Ascending aorta (tissue), 2 donors: ENCODE measurements around the gene STK4. TPM values are rescaled to one million over a fixed set of nuclear protein-coding genes. Genes with fewer than 3 reads are reported as not detected.
A peak's percentile ranks its signal among the peaks of the same experiment; 100 is the strongest.

Experiments
- DNase-seq, 2 donors: peaks; one replicate each; pipeline ENCODE4 v3.0.0-alpha.2; 2019; ENCODE audit warnings: low spot score in 2 of 2
- H3K27ac ChIP-seq, 2 donors: fragments of 200-600 bp; sonication (generic); one replicate each; pipeline ENCODE4 v1.5.1; 2016 to 2017; ENCODE audit warnings: mild to moderate bottlenecking in 1 of 2
- H3K27me3 ChIP-seq: fragments of 200-600 bp; sonication (generic); one replicate; pipeline ENCODE4 v1.5.1; 2017
- H3K36me3 ChIP-seq, 2 donors: fragments of 200-600 bp; sonication (generic); one replicate each; pipeline ENCODE4 v1.5.1; 2016
- H3K4me1 ChIP-seq, 2 donors: fragments of 200-600 bp; sonication (generic); one replicate each; pipeline ENCODE4 v1.5.1; 2016 to 2017; ENCODE audit warnings: mild to moderate bottlenecking in 1 of 2
- H3K4me3 ChIP-seq, 2 donors: fragments of 200-600 bp; sonication (generic); one replicate each; pipeline ENCODE4 v1.5.1; 2016 to 2017; ENCODE audit warnings: mild to moderate bottlenecking in 1 of 2
- H3K9me3 ChIP-seq, 2 donors: fragments of 200-600 bp; sonication (generic); one replicate each; pipeline ENCODE4 v1.5.1; 2016
- intact Hi-C: fragments of 100-400 bp; cut with DNase I; formaldehyde crosslinking; loops from one replicate; pipeline ENCODE4 v1.15.1; 2023
- total RNA-seq: library from RNA; depleted of rRNA; stranded (reverse); fragments of >200 nt; gene quantifications from one replicate; pipeline ENCODE4 v1.1.0, GENCODE V29; 2016
- TF ChIP-seq, protein P1 (sequence below), 3 experiments: fragments of 200-600 bp in 2 of 3; fragments of 450-650 bp in 1 of 3; sonication (generic) in 2 of 3; IDR thresholded peaks; one replicate each; pipeline ENCODE4 v1.5.1; 2016 to 2019; ENCODE audit warnings: antibody characterized with exemption in 3 of 3, mild to moderate bottlenecking in 1 of 3, moderate library complexity in 1 of 3

STK4 gene
- total RNA-seq, 1 donor from 2014 or later: 20.6 TPM

DNA sequence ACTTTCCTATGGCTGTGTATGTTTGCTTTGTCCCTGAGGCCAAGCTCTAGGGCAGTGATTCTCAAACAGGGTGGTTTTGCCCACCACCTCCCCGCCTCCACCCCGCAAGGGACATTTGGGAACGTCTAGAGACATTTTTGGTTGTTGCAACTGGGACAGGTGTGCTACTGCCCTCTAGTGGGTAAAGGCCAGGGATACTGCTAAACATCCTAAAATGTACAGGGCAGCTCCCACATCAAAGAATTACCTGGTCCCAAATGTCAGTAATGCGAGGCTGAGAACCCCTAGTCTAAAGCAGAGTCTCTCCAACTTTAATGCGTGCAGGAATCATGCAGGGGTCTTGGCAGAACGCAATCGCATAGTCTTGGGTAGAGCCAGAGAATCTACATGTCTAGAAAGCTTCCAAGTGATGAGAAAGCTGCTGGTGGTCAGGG lies 129.5 kb downstream of the STK4 start:
- TF ChIP-seq, protein P1, sequence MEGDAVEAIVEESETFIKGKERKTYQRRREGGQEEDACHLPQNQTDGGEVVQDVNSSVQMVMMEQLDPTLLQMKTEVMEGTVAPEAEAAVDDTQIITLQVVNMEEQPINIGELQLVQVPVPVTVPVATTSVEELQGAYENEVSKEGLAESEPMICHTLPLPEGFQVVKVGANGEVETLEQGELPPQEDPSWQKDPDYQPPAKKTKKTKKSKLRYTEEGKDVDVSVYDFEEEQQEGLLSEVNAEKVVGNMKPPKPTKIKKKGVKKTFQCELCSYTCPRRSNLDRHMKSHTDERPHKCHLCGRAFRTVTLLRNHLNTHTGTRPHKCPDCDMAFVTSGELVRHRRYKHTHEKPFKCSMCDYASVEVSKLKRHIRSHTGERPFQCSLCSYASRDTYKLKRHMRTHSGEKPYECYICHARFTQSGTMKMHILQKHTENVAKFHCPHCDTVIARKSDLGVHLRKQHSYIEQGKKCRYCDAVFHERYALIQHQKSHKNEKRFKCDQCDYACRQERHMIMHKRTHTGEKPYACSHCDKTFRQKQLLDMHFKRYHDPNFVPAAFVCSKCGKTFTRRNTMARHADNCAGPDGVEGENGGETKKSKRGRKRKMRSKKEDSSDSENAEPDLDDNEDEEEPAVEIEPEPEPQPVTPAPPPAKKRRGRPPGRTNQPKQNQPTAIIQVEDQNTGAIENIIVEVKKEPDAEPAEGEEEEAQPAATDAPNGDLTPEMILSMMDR (IDR thresholded peaks at IDR 0.05): peak; percentile 32 to 76 (median 57)
- Histone ChIP-seq H3K9me3 (no peaks in the 10 kb centered on the region), H3K27ac (no peak overlapping the region), H3K36me3 (no peaks in the 10 kb centered on the region), H3K4me3 (no peak overlapping the region), H3K27me3 (no peaks in the 10 kb centered on the region), H3K4me1 (no peaks in the 10 kb centered on the region)
- no peak for DNase-seq
- intact Hi-C loops: loop anchor here (1.0 to 2.0 kb wide), 2 partner anchors 51 to 85 kb away; no protein-coding TSS in a partner anchor

DNA sequence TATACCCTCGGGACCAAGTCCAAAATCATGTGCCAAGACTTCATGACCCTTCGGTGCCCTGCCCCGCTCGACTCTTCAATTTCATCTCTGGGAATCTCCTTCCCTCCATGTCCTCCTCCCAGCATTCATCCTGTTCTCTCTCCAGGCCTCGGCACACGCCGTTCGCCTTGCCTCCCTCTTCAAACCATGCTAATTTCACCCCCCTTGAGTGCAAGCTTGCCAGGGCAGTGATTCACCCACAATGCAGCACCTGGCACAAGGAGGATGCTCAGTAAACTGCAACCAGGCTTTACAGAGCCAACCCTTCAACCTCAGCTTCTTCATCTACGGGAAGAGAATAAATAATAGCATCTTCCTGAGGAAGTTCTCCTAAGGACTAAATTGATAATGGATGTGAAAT lies 130.5 kb downstream of the STK4 start:
- intact Hi-C loops: loop anchor here (2.0 kb wide), 1 partner anchor 52 kb away; no protein-coding TSS in a partner anchor

DNA sequence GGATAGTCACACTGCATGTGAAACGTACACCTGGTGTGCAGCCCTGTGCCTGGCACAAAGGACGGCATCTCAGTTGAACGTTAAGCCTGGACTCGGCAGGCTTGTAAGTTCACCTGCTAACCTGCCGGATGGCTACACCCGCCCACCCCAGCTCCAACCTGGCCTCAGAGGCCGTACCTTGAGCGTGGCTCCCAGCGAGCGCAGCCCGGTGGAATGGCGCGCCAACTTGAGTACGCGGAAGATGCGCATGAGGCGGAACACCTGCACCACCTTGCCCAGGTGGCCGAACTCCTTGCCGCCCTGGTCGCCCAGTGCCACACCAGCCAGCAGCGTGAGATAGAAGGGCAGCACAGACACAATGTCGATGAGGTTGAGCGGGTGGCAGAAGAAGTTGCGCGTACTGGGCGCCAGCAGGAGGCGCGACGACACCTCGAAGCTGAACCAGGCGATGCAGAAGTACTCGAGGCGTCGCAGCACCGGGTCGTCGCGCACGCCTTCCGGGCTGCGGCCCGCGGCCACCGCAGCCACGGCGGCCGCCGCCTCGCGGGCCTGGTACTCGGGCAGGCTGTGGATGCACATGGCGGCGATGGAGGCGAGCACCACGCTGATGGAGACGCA lies 131.3 kb downstream of the STK4 start:
- H3K4me1 ChIP-seq: no peaks in the 10 kb centered on the region
- no peaks in the 10 kb centered on the region for H3K36me3 ChIP-seq
- H3K4me3 ChIP-seq: peak overlapping the region; percentile 29 to 35
- no peaks in the 10 kb centered on the region for H3K27me3 ChIP-seq
- intact Hi-C loops: loop anchor here (2.0 kb wide), 1 partner anchor 53 kb away; no protein-coding TSS in a partner anchor
- H3K9me3 ChIP-seq: no peaks in the 10 kb centered on the region
- DNase-seq: no peak
- H3K27ac ChIP-seq: no peak overlapping the region
- TF ChIP-seq, protein P1 (IDR thresholded peaks at IDR 0.05): no peak

More for the DNA sequence above, 130.5 kb downstream of the STK4 start:
- DNase-seq: no peak
- Histone ChIP-seq H3K36me3 (no peaks in the 10 kb centered on the region), H3K9me3 (no peaks in the 10 kb centered on the region), H3K4me1 (no peaks in the 10 kb centered on the region), H3K27me3 (no peaks in the 10 kb centered on the region), H3K4me3 (no peak overlapping the region), H3K27ac (no peak overlapping the region)
- TF ChIP-seq, protein P1 (IDR thresholded peaks at IDR 0.05): no peak

DNA sequence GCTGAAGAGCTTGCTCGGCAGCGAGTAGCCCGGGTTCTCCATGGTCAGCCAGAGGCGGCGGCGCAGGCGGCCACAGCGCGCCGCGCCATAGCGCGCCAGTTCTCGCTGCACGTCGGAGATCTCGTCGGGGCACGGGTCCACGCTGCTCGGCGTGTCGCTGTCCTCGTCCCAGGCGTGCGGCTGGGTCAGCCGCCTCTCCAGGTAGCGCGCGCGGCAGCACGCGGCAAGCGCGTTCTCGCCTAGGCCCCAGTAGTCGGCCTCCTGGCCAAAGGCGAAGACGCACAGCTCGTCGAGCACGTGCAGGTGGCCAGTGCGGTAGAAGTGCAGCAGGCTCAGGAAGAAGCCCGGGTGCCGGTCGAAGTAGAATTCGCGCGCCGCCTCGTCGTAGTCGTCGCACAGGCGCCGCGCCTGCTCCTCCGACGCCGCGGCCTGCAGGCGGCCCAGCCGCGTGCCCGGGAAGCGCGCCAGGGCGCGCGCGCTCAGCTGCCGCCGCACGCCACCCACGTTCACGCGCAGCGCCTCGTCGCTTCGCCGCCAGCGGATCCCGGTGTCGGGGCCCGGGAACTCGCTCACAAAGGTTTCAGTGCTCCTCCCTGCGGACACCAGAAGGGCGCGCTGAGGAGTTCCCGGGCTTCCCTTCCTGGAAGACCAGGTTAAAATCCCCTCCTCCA lies 131.9 kb downstream of the STK4 start:
- TF ChIP-seq, protein P1 (IDR thresholded peaks at IDR 0.05): no peak
- H3K27me3 ChIP-seq: no peaks in the 10 kb centered on the region
- no peaks in the 10 kb centered on the region for H3K36me3 ChIP-seq
- H3K27ac ChIP-seq: no peak overlapping the region
- H3K4me1 ChIP-seq: no peaks in the 10 kb centered on the region
- H3K9me3 ChIP-seq: no peaks in the 10 kb centered on the region
- DNase-seq: no peak
- intact Hi-C loops: no loop called here
- peak overlapping the region; percentile 29 to 35 for H3K4me3 ChIP-seq

DNA sequence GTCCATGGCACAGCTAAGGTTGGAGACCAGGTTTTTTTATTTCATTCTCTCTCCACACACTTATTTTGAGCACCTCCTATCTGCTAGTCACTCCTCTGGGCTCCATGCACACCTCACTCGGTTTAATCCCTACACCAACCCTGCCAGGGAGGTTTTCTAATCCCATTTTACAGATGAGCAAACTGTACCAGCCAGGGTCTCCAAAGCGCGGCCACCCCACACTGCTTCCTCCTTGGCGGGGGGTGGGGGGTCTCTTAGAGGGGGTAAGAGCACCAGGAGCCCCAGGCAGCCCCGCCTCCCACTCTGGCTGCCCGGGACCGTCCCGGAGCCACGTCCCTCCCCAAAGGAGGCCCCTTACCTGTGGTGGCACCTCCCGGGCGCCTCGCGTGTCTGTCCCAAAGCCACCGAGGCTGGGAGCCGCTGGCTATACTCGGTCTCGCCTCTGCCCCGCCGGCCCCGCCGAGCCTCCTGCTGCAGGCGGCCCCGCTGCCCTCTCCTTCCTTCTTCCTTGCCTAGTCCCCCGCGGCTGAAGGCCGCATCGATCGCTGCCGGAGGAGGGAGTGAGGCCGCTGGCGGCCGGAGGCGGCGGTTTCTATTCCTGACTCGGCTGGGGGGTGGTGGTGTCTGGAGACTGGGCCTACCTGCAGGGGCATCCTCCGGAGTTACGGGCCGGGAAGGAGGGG lies 134.4 kb downstream of the STK4 start, which contains the start of gene KCNS1:
KCNS1 (minus strand) TSS at position 565 of the 683 bp plus-strand sequence. CDS start 1,891 bp downstream, outside the sequence.
- Histone ChIP-seq H3K27me3 (no peaks in the 10 kb centered on the region), H3K4me1 (no peaks in the 10 kb centered on the region), H3K36me3 (no peaks in the 10 kb centered on the region), H3K27ac (no peak within 1 kb of the TSS), H3K4me3 (no peak within 1 kb of the TSS), H3K9me3 (no peaks in the 10 kb centered on the region)
- DNase-seq: no peak
- intact Hi-C loops: no loop called here
- TF ChIP-seq, protein P1 (IDR thresholded peaks at IDR 0.05): no peak
